Stimulated activated CD8-positive, alpha-beta memory T cell treated with anti-CD3 and anti-CD28 coated beads, Interleukin-7, amount 100 ng/mL, for 48 hours (primary cell): Measurements from ENCODE around the gene ZBTB39.

Source experiments
- DNase-seq, 2 donors: peaks; one replicate each; pipeline ENCODE4 v3.0.0-alpha.2; 2020; ENCODE audit warnings: low read depth in 1 of 2; ENCODE audit errors: extremely low read depth in 1 of 2

The ZBTB39 gene

DNA sequence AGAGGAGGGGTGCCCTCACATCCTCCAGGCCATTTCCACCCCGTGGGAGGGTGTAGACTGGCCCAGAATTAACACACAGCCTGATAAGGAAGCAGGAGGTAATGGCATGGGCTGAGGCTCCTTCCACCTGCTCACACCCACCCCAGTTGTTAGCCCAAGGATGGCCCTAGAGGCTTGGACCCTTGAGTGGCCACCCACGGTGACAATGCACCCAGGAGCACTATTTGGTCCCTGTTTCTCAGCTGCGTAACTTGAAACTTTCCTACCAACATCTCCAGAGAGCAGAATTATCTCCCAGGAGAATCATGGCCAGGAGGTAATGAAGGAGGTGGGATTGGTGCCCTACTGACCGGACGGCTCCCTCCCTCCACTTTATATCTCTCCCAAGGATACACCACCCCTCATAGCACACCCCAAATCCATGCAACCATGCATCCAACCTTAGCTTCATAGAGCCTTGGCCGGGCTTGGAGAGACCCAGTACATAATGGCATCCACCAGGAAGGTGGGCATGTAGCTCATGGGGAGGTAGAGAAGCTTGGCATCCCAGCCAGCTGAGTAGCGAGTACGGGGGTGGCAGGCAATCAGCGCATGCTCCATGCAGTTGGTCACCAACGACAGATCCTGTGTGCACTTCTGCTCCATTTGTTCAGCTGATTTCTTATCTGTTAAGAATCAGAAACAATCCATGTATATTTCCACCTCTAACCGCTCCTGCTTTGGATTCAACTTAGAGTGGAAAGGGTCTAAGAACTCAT lies 54.6 kb downstream of the ZBTB39 start:
- no peak for DNase-seq

DNA sequence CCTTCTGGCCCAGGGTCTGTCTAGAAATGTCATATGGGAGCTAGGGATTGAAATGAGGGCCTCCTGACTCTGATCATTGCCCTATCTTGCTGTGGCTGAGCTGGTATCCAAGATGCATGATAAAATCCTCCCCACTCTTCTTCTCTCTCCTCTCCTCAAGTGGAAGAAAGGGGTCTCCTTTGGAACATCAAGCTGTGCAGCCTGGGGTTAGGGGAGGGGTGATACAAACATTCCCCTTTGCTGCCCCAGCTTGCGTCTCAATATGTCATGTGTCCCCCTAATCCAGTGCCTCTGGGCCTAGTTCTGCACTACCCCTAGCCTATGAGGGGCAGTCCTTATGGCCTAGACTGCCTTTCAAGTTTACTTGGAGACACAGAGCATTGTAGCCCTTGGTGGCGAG lies 57.5 kb downstream of the ZBTB39 start:
- no peak for DNase-seq
